Measurements from ENCODE around the gene CLEC20A.

Gene CLEC20A

DNA sequence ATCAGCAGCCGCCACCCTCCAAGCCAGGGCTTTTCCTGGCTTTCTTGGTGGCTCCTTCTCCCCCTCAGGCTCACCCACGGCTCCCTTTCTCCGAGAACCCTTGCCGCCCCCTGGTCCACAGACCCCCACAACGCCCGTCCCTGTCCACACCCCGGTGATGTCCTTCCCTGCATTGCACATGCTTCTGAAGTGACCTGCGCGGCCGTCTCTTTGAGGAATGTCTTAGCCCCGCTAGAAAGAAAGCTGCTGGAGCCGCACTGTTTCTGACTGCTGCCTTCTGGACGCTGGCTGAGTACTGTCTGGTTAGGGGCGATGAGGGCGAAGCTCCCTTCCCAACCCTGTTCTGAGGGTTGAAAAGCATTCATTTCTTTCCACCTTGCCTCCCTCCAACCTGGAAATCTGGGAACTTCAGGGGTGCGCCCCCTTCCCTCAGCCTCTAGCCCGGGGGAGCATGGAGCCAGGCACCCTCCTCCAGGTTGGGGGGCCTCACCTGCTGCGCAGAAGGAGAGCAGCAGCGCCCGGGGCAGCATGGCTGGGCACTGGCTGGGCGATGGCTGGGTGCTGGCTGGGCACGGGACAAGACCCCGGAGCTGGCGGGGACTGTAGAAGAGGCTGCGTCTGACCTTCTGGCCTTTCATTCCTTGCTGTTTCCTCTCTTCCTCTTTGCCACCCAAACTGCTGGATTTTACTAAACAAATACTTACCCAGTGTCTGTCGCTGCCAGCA is at the start of gene CLEC20A:
CLEC20A (minus strand) TSS at position 555 of the 726 bp plus-strand sequence; CDS start at position 530, 25 bp downstream.
- no peak for DNase-seq (ENCODE audit: low spot score)

DNA sequence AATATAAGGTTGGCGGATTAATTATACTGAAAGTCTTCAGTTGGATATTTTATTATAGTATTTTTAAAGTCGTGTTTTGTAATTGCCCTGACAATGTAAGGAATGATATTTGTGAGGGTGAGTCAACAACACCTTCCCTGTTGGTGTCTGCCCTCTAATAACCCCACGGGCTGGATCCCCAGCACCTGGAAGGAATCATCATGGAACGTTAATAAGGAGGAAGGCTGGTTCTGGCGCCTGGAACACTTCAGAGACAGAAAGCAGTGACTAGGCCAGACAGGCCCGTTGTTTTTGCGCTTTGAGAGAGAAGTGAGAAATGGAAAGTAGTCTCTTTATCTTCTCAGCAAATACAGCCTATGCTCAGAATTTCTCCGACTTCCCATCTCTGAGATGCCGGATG is 47.8 kb upstream of the CLEC20A start:
- DNase-seq (ENCODE audit: low spot score), result no peak

DNA sequence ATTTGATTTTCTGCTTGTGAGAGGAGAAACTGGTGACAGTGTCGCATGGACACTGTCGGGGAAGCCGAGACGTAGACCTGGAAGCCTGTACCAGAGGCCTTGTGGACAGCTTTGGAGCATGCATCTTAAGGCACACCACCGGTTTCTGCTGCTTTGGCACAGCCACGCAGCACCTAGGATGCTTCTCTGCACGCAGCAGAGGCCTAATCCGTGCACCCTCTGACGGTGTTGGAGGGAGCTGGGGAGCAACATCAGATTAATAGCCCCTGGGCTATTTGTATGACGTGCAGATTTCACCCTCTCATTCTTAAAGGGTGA is 46.5 kb upstream of the CLEC20A start:
- DNase-seq (ENCODE audit: low spot score), result no peak

DNA sequence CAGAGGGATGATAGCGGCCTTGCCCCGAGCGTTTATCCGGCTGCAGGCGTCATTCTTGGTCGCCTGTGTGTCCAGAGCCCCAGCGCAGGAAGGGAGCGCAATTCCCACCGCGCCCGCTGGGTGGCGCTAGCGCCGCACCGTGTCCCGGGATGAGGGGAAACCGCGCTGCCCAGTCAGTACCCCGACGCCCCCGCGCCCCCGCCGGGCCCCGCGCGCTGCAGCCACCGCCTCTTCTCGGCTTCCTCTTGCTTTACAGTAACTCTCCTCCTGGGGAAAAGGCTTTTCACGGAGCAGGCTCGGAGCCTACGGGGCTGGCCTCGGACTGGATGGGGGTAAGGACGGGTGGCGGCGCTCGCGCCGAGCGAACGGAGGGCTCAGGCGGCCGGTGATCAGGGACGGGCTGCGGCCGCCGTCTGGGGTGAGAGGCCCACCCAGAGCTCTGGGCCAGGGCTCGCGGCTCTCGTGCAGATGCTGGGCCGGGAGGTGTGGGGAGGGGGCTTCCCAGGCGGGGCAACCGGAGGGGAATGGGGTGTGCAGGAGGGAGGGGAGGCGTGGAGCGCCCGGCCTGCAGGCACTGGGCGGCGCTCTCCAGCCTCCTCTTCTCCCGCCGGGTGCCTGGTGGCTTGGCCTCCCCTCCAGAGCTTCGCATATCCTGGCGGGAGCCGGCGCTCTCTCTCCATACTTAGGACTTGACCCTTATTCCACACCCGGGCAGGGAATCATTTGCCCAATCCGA is 46.0 kb upstream of the CLEC20A start:
- DNase-seq (ENCODE audit: low spot score), result peak; percentile 89

DNA sequence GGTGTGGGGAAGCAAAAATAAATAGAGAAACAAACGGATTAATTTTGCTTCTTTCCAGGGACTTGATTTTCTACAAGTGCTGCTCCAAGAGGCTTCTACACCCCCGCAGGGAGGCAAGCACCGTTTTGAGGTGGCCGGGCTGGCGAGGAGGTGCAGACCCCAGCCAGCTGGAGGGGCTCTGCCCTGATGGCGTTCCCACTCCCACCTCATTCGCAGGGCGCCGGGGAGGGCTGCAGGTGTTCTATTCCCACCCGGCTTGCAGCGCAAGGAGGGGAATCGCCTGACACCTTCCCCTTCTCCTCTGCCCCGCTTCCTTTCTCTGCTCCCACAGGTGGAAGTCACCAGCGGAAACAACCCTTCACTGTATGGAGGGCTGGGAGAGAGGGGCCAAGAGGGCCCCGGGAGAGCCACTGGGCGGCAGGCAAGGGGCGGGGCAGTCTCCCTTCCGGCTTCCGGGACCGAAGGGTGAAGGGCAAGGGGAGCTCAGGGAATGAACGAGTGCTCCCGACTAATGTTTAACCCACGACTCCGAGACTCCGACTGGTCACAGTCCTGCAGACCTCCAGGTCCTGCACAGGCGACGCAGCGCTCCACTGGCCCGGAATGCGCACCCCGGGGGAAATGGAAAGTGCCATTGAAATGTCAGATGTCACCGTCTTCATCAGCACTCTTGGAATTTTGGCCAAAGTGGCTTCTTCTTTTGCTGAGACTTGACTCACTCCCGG is 45.2 kb upstream of the CLEC20A start:
- peak; percentile 42 for DNase-seq (ENCODE audit: low spot score)

DNA sequence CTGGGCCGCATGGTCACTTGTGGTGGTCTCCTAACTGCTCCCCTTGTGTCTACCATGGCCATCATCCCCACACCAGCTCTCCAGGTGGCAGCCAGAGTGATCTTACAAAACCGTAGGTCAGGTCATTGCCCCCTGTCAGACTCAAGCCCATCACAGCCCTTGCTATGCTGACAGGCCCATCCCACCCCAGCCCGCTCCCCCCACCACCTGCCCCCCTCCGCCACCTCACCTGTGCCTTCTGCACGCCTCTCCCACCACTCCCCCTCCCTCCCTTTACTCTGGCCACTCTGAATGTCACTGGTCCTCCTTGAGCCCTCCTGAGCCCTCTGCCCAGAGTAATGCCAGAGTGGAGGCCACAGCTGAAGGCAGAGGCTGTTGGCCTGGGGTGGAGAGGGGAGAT is 44.6 kb upstream of the CLEC20A start:
- no peak for DNase-seq (ENCODE audit: low spot score)

DNA sequence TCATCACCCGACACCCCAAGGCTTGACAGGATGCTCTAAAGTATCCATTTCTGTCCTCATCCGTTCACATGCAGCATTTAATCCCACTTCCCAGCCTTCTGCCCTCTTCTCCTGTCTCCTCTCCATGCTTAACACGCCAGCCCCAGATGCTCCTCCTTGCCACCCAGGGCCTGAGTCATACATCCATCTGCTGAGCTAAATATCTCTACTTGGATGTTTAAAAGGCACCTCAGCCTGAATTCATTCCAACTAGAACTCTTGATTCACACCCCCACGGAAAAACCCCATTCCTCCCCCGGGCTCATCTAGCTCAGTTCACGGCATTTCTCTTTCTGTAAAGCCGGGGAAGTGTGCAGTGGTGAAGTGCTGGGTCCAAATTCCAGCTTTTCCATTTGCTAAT is 43.9 kb upstream of the CLEC20A start:
- peak; percentile 74 for DNase-seq (ENCODE audit: low spot score)

DNA sequence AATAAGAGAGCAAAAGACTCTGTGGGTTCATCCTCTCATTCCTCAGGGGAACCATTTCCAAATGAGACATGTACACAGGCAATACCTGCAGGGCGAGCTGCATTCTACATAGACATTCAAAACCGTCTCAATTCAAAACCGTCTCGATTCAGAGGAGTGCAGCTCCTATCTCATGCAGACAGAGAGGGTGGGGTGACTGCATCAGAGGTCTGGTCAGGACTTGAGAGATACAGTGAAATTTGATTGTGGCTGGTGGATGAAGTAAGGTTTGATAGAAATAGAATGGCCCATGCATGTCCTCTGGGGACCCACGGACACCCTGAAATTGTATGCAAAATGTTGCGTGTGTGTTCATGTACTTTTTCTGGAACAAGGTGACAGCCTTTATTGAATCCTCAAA is 43.4 kb upstream of the CLEC20A start:
- DNase-seq (ENCODE audit: low spot score), result no peak

DNA sequence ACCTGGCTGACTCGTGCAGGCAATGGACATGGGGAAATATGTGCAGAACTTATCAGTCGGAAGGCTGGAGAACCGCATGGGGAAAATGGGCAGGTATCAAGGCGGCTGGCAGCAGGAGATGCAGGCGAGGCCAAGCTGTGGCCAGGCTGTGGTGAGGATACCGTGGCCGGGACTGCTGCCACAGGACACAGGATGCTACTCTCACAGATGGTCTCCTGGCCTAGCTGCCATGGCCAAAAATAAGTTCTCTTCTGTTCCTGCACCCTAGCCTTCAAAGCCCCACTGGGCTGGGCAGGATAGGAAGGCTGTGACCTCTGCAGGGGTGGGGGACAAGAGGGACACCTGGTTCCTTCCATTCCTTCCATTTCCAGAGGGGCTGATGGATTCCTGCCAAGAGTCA is 42.5 kb upstream of the CLEC20A start:
- no peak for DNase-seq (ENCODE audit: low spot score)

DNA sequence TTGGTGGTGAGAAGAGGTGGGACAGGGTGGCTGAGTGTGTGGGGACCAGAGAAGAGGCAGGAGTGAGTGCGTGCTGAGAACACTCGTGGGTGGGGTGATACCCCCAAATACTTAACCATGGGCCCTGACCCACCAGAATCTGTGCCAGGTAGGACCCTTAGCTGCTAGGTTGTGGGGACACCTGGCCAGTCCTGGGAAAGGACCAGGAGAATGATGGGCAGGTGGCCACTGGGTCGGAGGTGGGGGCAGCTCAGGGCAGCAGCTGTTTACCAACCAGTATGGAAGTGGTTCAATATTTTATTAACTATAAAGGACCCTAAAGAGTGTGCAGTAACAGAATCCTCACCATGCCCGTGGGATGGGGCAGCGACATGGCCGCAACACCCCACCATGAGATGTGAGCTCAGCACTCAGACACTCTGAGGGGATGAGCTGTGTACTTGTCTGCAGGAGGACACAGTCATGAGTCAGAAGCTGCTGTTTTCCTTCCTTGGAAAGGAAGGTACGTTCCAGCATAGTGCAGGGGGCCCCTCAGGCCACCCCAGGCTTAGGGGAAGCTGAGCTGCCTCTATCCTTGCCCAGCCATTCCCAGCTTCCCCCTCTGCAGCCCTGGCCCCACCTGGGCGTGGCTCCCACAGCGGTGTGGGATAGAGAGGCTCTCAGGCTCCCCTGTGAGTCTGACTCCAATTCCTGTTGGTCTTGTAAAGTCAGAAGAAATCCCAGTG is 41.6 kb upstream of the CLEC20A start:
- DNase-seq (ENCODE audit: low spot score), result peak; percentile 72

DNA sequence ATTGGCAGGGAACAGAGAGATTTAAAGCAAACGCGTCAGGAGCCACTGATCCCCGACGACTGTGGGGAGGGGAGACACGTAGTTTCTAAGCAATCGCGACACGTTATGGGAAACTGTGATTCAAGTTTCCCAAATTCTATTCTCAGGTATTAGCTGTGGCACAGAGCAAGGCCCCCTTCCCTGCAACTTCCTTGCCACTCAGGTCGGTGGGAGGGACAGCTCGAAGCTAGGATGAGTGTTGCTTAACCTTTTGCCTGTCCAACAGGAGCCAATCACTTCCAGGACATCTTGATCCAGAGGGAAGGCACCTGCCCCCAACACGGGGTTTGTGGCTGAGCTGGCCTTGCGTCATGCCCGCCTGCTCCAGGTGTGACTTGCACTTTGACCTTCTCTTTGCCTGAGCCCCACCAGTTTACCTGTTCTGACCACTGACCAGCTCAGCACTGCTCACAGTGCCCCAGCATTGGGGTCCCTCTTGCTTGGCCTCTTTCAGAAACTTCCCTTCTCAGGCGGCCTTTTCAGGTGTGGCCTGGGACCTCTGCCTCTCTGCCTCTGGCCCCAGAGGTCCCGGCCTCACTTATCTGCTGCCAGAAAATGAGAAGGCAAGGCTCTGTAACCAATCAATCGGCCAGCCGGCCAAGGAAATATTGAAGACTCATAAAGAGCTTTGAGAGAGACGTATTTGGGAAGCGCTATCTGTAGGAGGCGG is 40.8 kb upstream of the CLEC20A start:
- DNase-seq (ENCODE audit: low spot score), result no peak

DNA sequence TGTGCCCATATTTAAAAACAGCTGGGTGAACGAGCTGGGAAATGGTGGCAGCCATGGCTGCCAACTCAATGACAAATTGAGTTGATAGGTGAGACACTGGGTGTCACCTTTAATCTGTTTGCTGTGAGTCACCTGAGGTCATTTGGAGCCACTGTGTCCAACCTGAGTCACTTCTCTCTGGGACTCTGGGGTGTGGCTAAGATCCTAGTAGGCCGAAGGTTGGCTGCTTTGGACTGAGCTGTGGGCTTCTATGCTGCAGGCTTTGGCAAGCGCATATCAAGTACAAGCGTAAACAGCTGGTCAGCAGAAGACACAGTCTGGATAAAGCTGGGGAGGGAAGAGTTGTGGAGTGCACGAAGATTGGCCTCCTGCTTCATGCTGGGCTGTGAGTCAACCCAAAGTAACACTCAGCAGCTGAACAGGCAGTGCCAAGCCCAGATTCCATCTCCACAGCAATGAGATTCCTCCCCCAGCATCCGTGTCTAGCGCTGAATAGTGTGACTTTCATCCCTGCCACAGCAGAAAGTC is 40.1 kb upstream of the CLEC20A start:
- peak; percentile 95 for DNase-seq (ENCODE audit: low spot score)

DNA sequence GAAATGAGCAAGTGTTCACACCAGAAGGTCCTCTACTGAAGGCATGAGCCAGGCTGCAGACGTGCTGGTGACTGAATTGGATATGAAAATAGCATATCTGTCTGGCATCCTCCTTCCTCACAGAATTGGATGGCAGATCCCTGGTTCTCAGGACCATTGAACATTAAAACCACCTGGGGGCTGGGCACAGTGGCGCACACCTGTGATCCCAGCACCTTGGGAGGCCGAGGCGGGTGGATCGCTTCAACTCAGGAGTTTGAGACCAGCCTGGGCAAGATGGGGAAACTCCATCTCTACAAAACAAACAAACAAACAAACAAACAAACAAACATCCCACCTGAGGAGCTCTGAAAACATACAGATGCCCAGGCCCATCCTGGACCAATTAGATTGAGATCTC is 39.6 kb upstream of the CLEC20A start:
- no peak for DNase-seq (ENCODE audit: low spot score)

DNA sequence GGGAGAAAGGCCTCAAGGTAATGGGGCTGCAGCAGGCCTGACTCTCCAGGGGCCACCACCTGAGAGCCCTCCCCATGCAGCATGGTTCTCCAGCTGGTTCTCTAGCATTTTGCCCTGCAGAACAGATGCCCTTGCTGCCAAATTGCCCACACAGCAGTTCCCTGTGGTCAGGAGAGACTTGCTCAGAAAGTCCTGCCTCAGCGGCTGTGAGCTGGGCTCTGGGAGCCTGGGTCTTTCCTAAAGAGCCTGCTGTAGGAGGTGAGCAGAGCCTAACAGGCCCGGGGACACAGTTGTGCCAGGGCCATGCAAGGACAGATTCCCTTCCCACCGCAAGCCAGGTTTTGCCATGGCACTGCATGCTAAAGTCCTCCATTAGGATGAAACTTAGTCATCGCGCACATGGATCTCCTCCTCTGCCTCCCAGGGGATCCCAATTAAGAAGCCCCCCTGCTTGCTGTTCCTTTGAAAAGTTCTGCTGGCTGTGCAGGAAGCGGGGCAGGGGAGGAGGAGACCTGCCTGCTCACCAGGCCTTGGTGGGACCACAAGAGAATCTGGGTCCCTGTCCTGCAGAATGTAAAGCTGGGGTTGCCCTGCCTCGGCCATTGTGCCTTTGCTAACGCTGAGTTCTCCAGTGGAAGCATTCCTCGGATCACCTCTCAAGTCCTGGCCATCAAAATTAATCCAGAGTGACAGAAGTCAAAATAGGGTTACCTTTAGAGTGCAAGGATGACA is 37.5 kb upstream of the CLEC20A start:
- DNase-seq (ENCODE audit: low spot score), result no peak

DNA sequence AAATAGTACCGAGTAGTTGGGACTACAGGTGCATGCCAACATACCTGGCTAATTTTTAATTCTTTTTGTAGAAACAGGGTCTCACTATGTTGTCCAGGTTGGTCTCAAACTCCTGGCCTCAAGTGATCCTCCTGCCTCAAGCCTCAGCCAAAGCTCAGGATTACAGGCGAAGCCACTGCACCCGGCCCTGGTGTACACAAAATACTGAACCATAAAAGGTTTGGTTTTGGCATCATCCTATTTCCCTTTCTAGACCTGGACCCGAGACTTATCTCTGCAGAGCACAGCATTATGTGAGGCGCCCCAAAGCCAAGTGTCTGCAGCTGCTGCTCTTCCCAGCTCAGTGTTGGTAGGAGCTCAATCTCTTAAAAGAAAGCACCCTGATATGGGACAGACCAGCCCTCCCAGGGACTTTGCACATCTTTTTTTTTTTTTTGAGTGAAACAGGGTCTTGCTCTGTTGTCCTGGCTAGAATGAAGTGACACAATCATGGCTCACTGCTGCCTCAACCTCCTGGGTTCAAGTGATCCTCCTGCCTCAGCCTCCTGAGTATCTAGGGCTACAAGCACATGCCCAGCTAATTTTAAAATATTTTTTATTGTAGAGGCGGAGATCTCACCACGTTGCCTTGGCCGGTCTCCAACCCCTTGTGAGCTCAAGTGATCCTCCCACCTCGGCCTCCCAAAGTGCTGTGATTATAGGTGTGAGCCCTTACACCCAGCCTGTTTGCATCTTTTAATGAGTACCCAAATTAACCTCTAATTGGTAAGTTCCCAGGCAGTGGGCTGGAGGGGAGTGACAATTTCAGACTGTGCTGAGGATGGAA is 36.6 kb upstream of the CLEC20A start:
- DNase-seq (ENCODE audit: low spot score), result no peak

DNA sequence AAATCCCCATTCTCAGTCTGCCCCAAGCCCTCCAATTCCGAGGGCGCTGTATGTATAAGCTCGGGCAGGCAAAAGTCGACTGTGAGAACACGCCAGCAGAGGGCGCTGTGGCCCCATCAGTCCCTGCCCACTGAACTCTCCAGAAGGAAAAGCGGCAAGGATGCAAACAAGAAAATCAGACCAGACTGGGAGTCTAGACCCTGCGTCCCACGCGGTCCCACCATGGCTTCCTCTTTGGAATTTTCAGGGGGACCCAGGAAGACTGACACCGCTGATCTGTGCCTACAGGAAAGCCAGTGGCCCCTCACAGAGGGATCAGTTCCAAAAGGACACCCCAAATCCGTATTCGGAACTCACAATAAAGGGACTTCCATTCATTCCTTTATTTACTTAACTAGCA is 35.6 kb upstream of the CLEC20A start:
- DNase-seq (ENCODE audit: low spot score), result peak; percentile 87

DNA sequence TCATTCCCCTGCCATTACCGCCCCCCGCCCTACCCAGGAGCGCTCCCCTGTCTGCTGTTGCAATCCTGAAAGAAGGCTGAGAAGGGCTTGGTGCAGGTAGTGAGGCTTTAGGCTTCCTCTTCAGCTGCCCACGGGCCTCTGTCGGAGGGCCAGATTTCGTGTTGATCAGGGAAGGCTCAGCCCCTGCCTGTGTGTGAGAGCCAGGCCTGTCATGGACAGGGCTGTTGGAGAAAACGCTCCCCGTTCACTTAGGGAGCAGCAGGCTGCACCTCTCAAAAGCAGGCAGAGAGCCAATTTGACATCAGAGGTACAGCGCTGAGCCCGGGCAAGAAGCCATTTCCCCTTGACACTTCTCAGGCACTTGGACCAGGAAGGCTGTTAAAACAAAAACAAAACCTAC is 35.1 kb upstream of the CLEC20A start:
- DNase-seq (ENCODE audit: low spot score), result no peak

DNA sequence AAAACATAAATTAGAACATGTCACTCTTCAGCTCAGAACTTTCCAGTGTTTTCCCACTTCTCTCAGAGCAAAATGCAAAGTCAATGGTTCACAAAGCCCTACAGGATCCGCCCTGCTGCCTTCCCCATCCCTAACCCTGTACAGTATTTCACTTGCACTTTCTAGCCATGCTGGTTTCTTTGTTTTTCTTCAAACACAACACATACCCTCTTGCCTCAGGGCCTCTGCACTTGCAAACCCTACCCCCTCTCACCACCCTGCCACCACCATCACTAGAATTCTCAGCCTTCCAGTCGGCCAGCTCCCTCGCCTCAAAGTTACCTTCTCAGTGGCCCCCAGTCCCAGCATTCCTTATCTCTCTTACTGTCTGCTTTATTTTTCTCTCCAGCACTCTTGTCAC is 33.7 kb upstream of the CLEC20A start:
- no peak for DNase-seq (ENCODE audit: low spot score)

DNA sequence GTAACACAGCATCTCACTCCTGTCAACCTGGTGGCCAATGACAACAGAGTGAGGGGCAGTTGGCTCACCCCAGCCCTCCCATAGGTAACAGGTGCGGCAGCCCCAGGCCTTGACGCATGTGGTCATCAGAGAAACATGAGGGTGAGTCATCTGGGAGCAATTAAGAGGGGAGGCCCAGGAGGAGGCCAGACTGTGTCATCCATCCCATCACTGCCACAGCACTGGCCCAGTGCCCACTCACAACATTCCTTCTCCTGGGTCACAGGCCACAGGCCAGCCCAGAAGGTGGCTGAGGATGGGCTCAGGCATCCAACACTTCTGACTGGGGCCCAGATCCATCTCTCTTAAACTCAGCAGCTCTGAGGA is 33.3 kb upstream of the CLEC20A start:
- DNase-seq (ENCODE audit: low spot score), result peak; percentile 90
